Smooth muscle cell (in vitro differentiated cells): Measurements from ENCODE around the gene PHF2. TPM values are rescaled to one million over a fixed set of nuclear protein-coding genes. Genes with fewer than 3 reads are reported as not detected.

Source experiments
- DNase-seq: peaks from one replicate; lab custom pipeline; 2025; ENCODE audit not compliant: unreplicated experiment; lab: John Stamatoyannopoulos, UW
- H2AFZ ChIP-seq: fragments of 200-600 bp; sonication (generic); 2 replicates; pipeline ENCODE4 v1.6.0; 2016; ENCODE audit warnings: antibody characterized with exemption, low read depth, mild to moderate bottlenecking
- H3F3A ChIP-seq: fragments of 200-600 bp; sonication (generic); 2 replicates; pipeline ENCODE4 v1.6.0; 2017; ENCODE audit warnings: antibody characterized with exemption, low read depth
- H3K27ac ChIP-seq: fragments of 200-600 bp; sonication (generic); 2 replicates; pipeline ENCODE4 v1.5.1; 2016; ENCODE audit warnings: low read depth, mild to moderate bottlenecking
- H3K27me3 ChIP-seq: fragments of 200-600 bp; sonication (generic); 2 replicates; pipeline ENCODE4 v1.6.1; 2016; ENCODE audit warnings: low read depth, mild to moderate bottlenecking
- H3K36me3 ChIP-seq: fragments of 200-600 bp; sonication (generic); 2 replicates; pipeline ENCODE4 v1.5.1; 2016; ENCODE audit warnings: low read depth
- H3K4me1 ChIP-seq: fragments of 200-600 bp; sonication (generic); 2 replicates; pipeline ENCODE4 v1.5.1; 2016; ENCODE audit warnings: low read depth
- H3K4me2 ChIP-seq: fragments of 200-600 bp; sonication (generic); 2 replicates; pipeline ENCODE4 v1.6.0; 2016; ENCODE audit warnings: mild to moderate bottlenecking
- H3K4me3 ChIP-seq: fragments of 200-600 bp; sonication (generic); 2 replicates; pipeline ENCODE4 v1.5.1; 2016; ENCODE audit warnings: mild to moderate bottlenecking
- H3K79me2 ChIP-seq: fragments of 200-600 bp; sonication (generic); 2 replicates; pipeline ENCODE4 v1.6.0; 2016; ENCODE audit warnings: low read depth, mild to moderate bottlenecking
- H3K9ac ChIP-seq: fragments of 200-600 bp; sonication (generic); 2 replicates; pipeline ENCODE4 v1.6.0; 2016; ENCODE audit warnings: low read depth
- H3K9me3 ChIP-seq: fragments of 200-600 bp; sonication (generic); replicated peaks from 2 replicates; pipeline ENCODE4 v1.5.1; 2016; ENCODE audit warnings: low read depth
- H4K20me1 ChIP-seq: fragments of 200-600 bp; sonication (generic); 2 replicates; pipeline ENCODE4 v1.6.0; 2016; ENCODE audit warnings: low read depth
- WGBS: methylation state at CpG from one replicate; pipeline ENCODE4 v1.1.7; 2016; ENCODE audit warnings: low lambda C conversion rate; 5-methylcytosine and 5-hydroxymethylcytosine counted together
- polyA plus RNA-seq: library from polyadenylated mRNA; unstranded; fragments of >200 nt; fragmentation: Nextera tagmentation; extraction: Ambion mirVana; gene quantifications from 2 replicates; pipeline ENCODE4 v1.2.1, GENCODE V29; 2016
- total RNA-seq: library from RNA; depleted of rRNA; stranded (reverse); fragments of >200 nt; gene quantifications from 2 replicates; pipeline ENCODE4 v1.2.3, GENCODE V29; 2014
- TF ChIP-seq, protein P1 (sequence below): fragments of 200-600 bp; sonication (generic); IDR thresholded peaks from 2 replicates; pipeline ENCODE4 v1.5.1; 2017; ENCODE audit warnings: borderline replicate concordance, mild to moderate bottlenecking, antibody characterized with exemption; ENCODE audit not compliant: insufficient read depth, poor library complexity, severe bottlenecking

The PHF2 gene
- total and polyA plus RNA-seq, 2 experiments from 2014 or later: 11.1 to 18.3 TPM

- Histone ChIP-seq H3K4me3 (no peak overlapping the region), H3K9me3 (peaks cover 22% of the 10 kb centered on the region), H3K79me2 (no peaks in the 10 kb centered on the region), H2AFZ (no peak overlapping the region), H3K27ac (no peak overlapping the region), H3K4me2 (no peak overlapping the region), H3K36me3 (peaks cover 22% of the 10 kb centered on the region), H4K20me1 (peaks cover 23% of the 10 kb centered on the region), H3K27me3 (no peaks in the 10 kb centered on the region), H3F3A (no peaks in the 10 kb centered on the region), H3K9ac (no peak overlapping the region), H3K4me1 (no peaks in the 10 kb centered on the region)
- TF ChIP-seq, protein P1, sequence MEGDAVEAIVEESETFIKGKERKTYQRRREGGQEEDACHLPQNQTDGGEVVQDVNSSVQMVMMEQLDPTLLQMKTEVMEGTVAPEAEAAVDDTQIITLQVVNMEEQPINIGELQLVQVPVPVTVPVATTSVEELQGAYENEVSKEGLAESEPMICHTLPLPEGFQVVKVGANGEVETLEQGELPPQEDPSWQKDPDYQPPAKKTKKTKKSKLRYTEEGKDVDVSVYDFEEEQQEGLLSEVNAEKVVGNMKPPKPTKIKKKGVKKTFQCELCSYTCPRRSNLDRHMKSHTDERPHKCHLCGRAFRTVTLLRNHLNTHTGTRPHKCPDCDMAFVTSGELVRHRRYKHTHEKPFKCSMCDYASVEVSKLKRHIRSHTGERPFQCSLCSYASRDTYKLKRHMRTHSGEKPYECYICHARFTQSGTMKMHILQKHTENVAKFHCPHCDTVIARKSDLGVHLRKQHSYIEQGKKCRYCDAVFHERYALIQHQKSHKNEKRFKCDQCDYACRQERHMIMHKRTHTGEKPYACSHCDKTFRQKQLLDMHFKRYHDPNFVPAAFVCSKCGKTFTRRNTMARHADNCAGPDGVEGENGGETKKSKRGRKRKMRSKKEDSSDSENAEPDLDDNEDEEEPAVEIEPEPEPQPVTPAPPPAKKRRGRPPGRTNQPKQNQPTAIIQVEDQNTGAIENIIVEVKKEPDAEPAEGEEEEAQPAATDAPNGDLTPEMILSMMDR: no peak
- WGBS: 99% methylated on average over 15 of the region's 15 CpGs
- no peak for DNase-seq
Observed at GRCh38 chr9:93636172-93636661, 59.8 kb downstream of the PHF2 start.

DNA sequence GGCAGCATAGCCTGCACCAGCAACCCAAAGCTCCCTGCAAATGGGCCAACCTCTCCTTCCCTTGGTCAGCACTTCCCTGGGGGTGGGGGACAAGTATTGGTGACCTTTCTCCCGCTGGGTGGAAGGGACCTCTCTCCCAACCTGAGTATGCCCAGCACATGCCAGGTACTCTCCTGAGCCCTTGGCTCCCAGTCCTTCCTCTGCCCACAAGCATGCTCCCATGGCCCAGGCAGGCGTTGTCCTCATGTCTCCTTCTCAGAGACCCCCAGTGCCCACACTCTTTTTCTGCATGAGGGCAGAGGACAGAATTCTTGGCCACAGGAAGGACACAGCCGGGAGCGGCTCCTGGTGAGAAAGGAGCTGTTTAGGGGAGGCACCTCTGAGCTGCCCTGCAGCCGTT is 60.3 kb downstream of the PHF2 start:
- WGBS: 77% methylated on average over 5 of the region's 5 CpGs
- H3K9ac ChIP-seq: no peak overlapping the region
- H3K4me3 ChIP-seq: no peak overlapping the region
- H2AFZ ChIP-seq: no peak overlapping the region
- H3K4me1 ChIP-seq: no peaks in the 10 kb centered on the region
- peaks cover 22% of the 10 kb centered on the region for H3K36me3 ChIP-seq
- TF ChIP-seq, protein P1: no peak
- DNase-seq: no peak
- H4K20me1 ChIP-seq: peaks cover 19% of the 10 kb centered on the region
- no peaks in the 10 kb centered on the region for H3K27me3 ChIP-seq
- peaks cover 22% of the 10 kb centered on the region for H3K9me3 ChIP-seq
- no peak overlapping the region for H3K4me2 ChIP-seq
- no peak overlapping the region for H3K27ac ChIP-seq
- H3F3A ChIP-seq: no peaks in the 10 kb centered on the region
- no peaks in the 10 kb centered on the region for H3K79me2 ChIP-seq

DNA sequence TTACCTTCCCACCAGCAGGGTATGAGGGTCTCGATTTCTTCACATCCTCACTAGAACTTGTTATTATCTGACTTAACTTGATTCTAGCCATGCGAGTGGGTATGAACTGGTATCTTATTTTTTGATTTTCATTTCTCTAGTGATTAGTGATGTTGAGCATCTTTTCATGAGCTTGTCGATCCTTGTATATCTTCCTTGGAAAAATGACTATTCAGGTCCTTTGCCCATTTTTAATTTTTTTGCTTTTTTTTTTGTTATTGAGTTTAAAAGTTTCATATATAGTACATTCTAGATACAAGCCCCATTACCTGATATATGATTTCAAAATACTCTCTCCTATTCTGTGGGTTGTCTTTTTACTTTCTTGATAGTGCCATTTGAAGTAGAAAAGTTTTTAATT is 61.5 kb downstream of the PHF2 start:
- Histone ChIP-seq H3K27ac (no peak overlapping the region), H3K9me3 (peaks cover 22% of the 10 kb centered on the region), H3K4me3 (no peak overlapping the region), H3K4me1 (no peaks in the 10 kb centered on the region), H3K36me3 (peaks cover 22% of the 10 kb centered on the region), H3K27me3 (no peaks in the 10 kb centered on the region), H3K9ac (no peak overlapping the region), H3K79me2 (no peaks in the 10 kb centered on the region), H3K4me2 (no peak overlapping the region), H3F3A (no peaks in the 10 kb centered on the region), H4K20me1 (peaks cover 11% of the 10 kb centered on the region), H2AFZ (no peak overlapping the region)
- no peak for DNase-seq
- 97% methylated on average over 3 of the region's 3 CpGs for WGBS
- TF ChIP-seq, protein P1: no peak

GRCh38 chr9:93640027-93640426 is 63.6 kb downstream of the PHF2 start:
- peaks cover 22% of the 10 kb centered on the region for H3K36me3 ChIP-seq
- H3K27me3 ChIP-seq: no peaks in the 10 kb centered on the region
- no peak for DNase-seq
- no peak overlapping the region for H3K9ac ChIP-seq
- 100% methylated on average over 2 of the region's 2 CpGs for WGBS
- H4K20me1 ChIP-seq: peaks cover 6% of the 10 kb centered on the region
- no peaks in the 10 kb centered on the region for H3K4me1 ChIP-seq
- H3K79me2 ChIP-seq: no peaks in the 10 kb centered on the region
- H3K27ac ChIP-seq: no peak overlapping the region
- no peak overlapping the region for H3K4me3 ChIP-seq
- TF ChIP-seq, protein P1: no peak
- no peak overlapping the region for H3K4me2 ChIP-seq
- peaks cover 22% of the 10 kb centered on the region for H3K9me3 ChIP-seq
- H3F3A ChIP-seq: no peaks in the 10 kb centered on the region
- H2AFZ ChIP-seq: no peak overlapping the region
